ENCODE results near the gene NAALADL1.

The NAALADL1 gene

GRCh38 chr11:65078151-65078550, 19.8 kb upstream of the NAALADL1 start:
- peaks cover 47% of the 10 kb centered on the region for H3K36me3 ChIP-seq (ENCODE audit: control insufficient read depth, low read depth, low read length)
- peaks cover 5% of the 10 kb centered on the region for H3K4me1 ChIP-seq (ENCODE audit: control insufficient read depth, low read depth, low read length)
- H3K27ac ChIP-seq (ENCODE audit: low read length) = no peak overlapping the region
- no peak overlapping the region for H3K4me3 ChIP-seq (ENCODE audit: low read length)
- H3K27me3 ChIP-seq (ENCODE audit: control insufficient read depth, insufficient read depth, low read length) = no peaks in the 10 kb centered on the region
- no peak overlapping the region for H3K9ac ChIP-seq (ENCODE audit: low read length)
- no peaks in the 10 kb centered on the region for H3K9me3 ChIP-seq (ENCODE audit: control insufficient read depth, low read depth, low read length)

- Histone ChIP-seq H3K36me3 (ENCODE audit: control insufficient read depth, low read depth, low read length) (peaks cover 47% of the 10 kb centered on the region), H3K9me3 (ENCODE audit: control insufficient read depth, low read depth, low read length) (no peaks in the 10 kb centered on the region), H3K27ac (ENCODE audit: low read length) (no peak overlapping the region), H3K9ac (ENCODE audit: low read length) (no peak overlapping the region), H3K27me3 (ENCODE audit: control insufficient read depth, insufficient read depth, low read length) (no peaks in the 10 kb centered on the region), H3K4me3 (ENCODE audit: low read length) (no peak overlapping the region), H3K4me1 (ENCODE audit: control insufficient read depth, low read depth, low read length) (no peaks in the 10 kb centered on the region)
Observed at GRCh38 chr11:65077451-65077850, 19.1 kb upstream of the NAALADL1 start.

GRCh38 chr11:65072631-65072966, 14.2 kb upstream of the NAALADL1 start:
- H3K9ac ChIP-seq (ENCODE audit: low read length) = no peak overlapping the region

GRCh38 chr11:65071907-65072630, 13.7 kb upstream of the NAALADL1 start:
- peaks cover 8% of the 10 kb centered on the region for H3K36me3 ChIP-seq (ENCODE audit: control insufficient read depth, low read depth, low read length)
- H3K4me3 ChIP-seq (ENCODE audit: low read length) = no peak overlapping the region
- no peaks in the 10 kb centered on the region for H3K9me3 ChIP-seq (ENCODE audit: control insufficient read depth, low read depth, low read length)
- H3K9ac ChIP-seq (ENCODE audit: low read length) = no peak overlapping the region
- H3K4me1 ChIP-seq (ENCODE audit: control insufficient read depth, low read depth, low read length) = peaks cover 5% of the 10 kb centered on the region
- H3K27ac ChIP-seq (ENCODE audit: low read length) = no peak overlapping the region
- no peaks in the 10 kb centered on the region for H3K27me3 ChIP-seq (ENCODE audit: control insufficient read depth, insufficient read depth, low read length)

More at GRCh38 chr11:65072631-65072966, 14.2 kb upstream of the NAALADL1 start:
- H3K4me3 ChIP-seq (ENCODE audit: low read length) = no peak overlapping the region
- no peaks in the 10 kb centered on the region for H3K27me3 ChIP-seq (ENCODE audit: control insufficient read depth, insufficient read depth, low read length)
- H3K9me3 ChIP-seq (ENCODE audit: control insufficient read depth, low read depth, low read length) = no peaks in the 10 kb centered on the region
- no peak overlapping the region for H3K27ac ChIP-seq (ENCODE audit: low read length)
- peaks cover 13% of the 10 kb centered on the region for H3K36me3 ChIP-seq (ENCODE audit: control insufficient read depth, low read depth, low read length)
- H3K4me1 ChIP-seq (ENCODE audit: control insufficient read depth, low read depth, low read length) = no peaks in the 10 kb centered on the region

- no peak overlapping the region for H3K27ac ChIP-seq (ENCODE audit: low read length)
- no peaks in the 10 kb centered on the region for H3K27me3 ChIP-seq (ENCODE audit: control insufficient read depth, insufficient read depth, low read length)
- H3K4me1 ChIP-seq (ENCODE audit: control insufficient read depth, low read depth, low read length) = peaks cover 16% of the 10 kb centered on the region
- no peak overlapping the region for H3K4me3 ChIP-seq (ENCODE audit: low read length)
- H3K9me3 ChIP-seq (ENCODE audit: control insufficient read depth, low read depth, low read length) = no peaks in the 10 kb centered on the region
- no peak overlapping the region for H3K9ac ChIP-seq (ENCODE audit: low read length)
- no peaks in the 10 kb centered on the region for H3K36me3 ChIP-seq (ENCODE audit: control insufficient read depth, low read depth, low read length)
Observed at GRCh38 chr11:65069217-65069616, 10.9 kb upstream of the NAALADL1 start.

- Histone ChIP-seq H3K36me3 (ENCODE audit: control insufficient read depth, low read depth, low read length) (no peaks in the 10 kb centered on the region), H3K9me3 (ENCODE audit: control insufficient read depth, low read depth, low read length) (no peaks in the 10 kb centered on the region), H3K4me1 (ENCODE audit: control insufficient read depth, low read depth, low read length) (peaks cover 16% of the 10 kb centered on the region), H3K27me3 (ENCODE audit: control insufficient read depth, insufficient read depth, low read length) (no peaks in the 10 kb centered on the region), H3K4me3 (ENCODE audit: low read length) (no peak overlapping the region), H3K27ac (ENCODE audit: low read length) (no peak overlapping the region), H3K9ac (ENCODE audit: low read length) (peak overlapping the region; percentile 5)
Observed at GRCh38 chr11:65067446-65067845, 9.1 kb upstream of the NAALADL1 start.

GRCh38 chr11:65066805-65067291, 8.5 kb upstream of the NAALADL1 start:
- H3K4me3 ChIP-seq (ENCODE audit: low read length) = peak overlapping the region; percentile 24
- H3K27ac ChIP-seq (ENCODE audit: low read length) = no peak overlapping the region
- no peaks in the 10 kb centered on the region for H3K9me3 ChIP-seq (ENCODE audit: control insufficient read depth, low read depth, low read length)
- H3K36me3 ChIP-seq (ENCODE audit: control insufficient read depth, low read depth, low read length) = no peaks in the 10 kb centered on the region
- H3K27me3 ChIP-seq (ENCODE audit: control insufficient read depth, insufficient read depth, low read length) = no peaks in the 10 kb centered on the region
- H3K9ac ChIP-seq (ENCODE audit: low read length) = peak overlapping the region; percentile 8
- peaks cover 16% of the 10 kb centered on the region for H3K4me1 ChIP-seq (ENCODE audit: control insufficient read depth, low read depth, low read length)

GRCh38 chr11:65066315-65066714, 8.0 kb upstream of the NAALADL1 start:
- H3K27me3 ChIP-seq (ENCODE audit: control insufficient read depth, insufficient read depth, low read length) = no peaks in the 10 kb centered on the region
- peak overlapping the region; percentile 8 for H3K9ac ChIP-seq (ENCODE audit: low read length)
- no peaks in the 10 kb centered on the region for H3K9me3 ChIP-seq (ENCODE audit: control insufficient read depth, low read depth, low read length)
- H3K4me1 ChIP-seq (ENCODE audit: control insufficient read depth, low read depth, low read length) = peaks cover 16% of the 10 kb centered on the region
- H3K27ac ChIP-seq (ENCODE audit: low read length) = no peak overlapping the region
- H3K36me3 ChIP-seq (ENCODE audit: control insufficient read depth, low read depth, low read length) = no peaks in the 10 kb centered on the region
- H3K4me3 ChIP-seq (ENCODE audit: low read length) = peak overlapping the region; percentile 24

GRCh38 chr11:65065851-65066250, 7.5 kb upstream of the NAALADL1 start:
- Histone ChIP-seq H3K9me3 (ENCODE audit: control insufficient read depth, low read depth, low read length) (no peaks in the 10 kb centered on the region), H3K4me1 (ENCODE audit: control insufficient read depth, low read depth, low read length) (peaks cover 16% of the 10 kb centered on the region), H3K9ac (ENCODE audit: low read length) (no peak overlapping the region), H3K36me3 (ENCODE audit: control insufficient read depth, low read depth, low read length) (no peaks in the 10 kb centered on the region), H3K27me3 (ENCODE audit: control insufficient read depth, insufficient read depth, low read length) (no peaks in the 10 kb centered on the region), H3K4me3 (ENCODE audit: low read length) (peak overlapping the region; percentile 24), H3K27ac (ENCODE audit: low read length) (no peak overlapping the region)

GRCh38 chr11:65064847-65065240, 6.5 kb upstream of the NAALADL1 start:
- Histone ChIP-seq H3K4me3 (ENCODE audit: low read length) (no peak overlapping the region), H3K9me3 (ENCODE audit: control insufficient read depth, low read depth, low read length) (no peaks in the 10 kb centered on the region), H3K36me3 (ENCODE audit: control insufficient read depth, low read depth, low read length) (no peaks in the 10 kb centered on the region), H3K9ac (ENCODE audit: low read length) (no peak overlapping the region), H3K27me3 (ENCODE audit: control insufficient read depth, insufficient read depth, low read length) (no peaks in the 10 kb centered on the region), H3K27ac (ENCODE audit: low read length) (no peak overlapping the region), H3K4me1 (ENCODE audit: control insufficient read depth, low read depth, low read length) (peaks cover 16% of the 10 kb centered on the region)

- Histone ChIP-seq H3K9ac (ENCODE audit: low read length) (no peak overlapping the region), H3K36me3 (ENCODE audit: control insufficient read depth, low read depth, low read length) (no peaks in the 10 kb centered on the region), H3K9me3 (ENCODE audit: control insufficient read depth, low read depth, low read length) (no peaks in the 10 kb centered on the region), H3K27ac (ENCODE audit: low read length) (no peak overlapping the region), H3K4me1 (ENCODE audit: control insufficient read depth, low read depth, low read length) (peaks cover 16% of the 10 kb centered on the region), H3K27me3 (ENCODE audit: control insufficient read depth, insufficient read depth, low read length) (no peaks in the 10 kb centered on the region), H3K4me3 (ENCODE audit: low read length) (no peak overlapping the region)
Observed at GRCh38 chr11:65063532-65063931, 5.2 kb upstream of the NAALADL1 start.

- H3K27ac ChIP-seq (ENCODE audit: low read length) = no peak overlapping the region
- H3K9ac ChIP-seq (ENCODE audit: low read length) = no peak overlapping the region
- no peaks in the 10 kb centered on the region for H3K36me3 ChIP-seq (ENCODE audit: control insufficient read depth, low read depth, low read length)
- H3K4me3 ChIP-seq (ENCODE audit: low read length) = no peak overlapping the region
- peaks cover under 1% of the 10 kb centered on the region for H3K4me1 ChIP-seq (ENCODE audit: control insufficient read depth, low read depth, low read length)
- H3K27me3 ChIP-seq (ENCODE audit: control insufficient read depth, insufficient read depth, low read length) = no peaks in the 10 kb centered on the region
- no peaks in the 10 kb centered on the region for H3K9me3 ChIP-seq (ENCODE audit: control insufficient read depth, low read depth, low read length)
Observed at GRCh38 chr11:65060913-65061408, 2.6 kb upstream of the NAALADL1 start.

All from iPS-18a (cell line).